HL-60 (cell line): Measurements from ENCODE around the gene SLC19A3.

ENCODE experiments used
- DNase-seq, 2 experiments: peaks; one replicate each; pipeline ENCODE4 v3.0.0-alpha.2; 2010 to 2020; ENCODE audit warnings: low read depth in 1 of 2, low spot score in 1 of 2
- H3K27ac ChIP-seq: fragments of 250-450 bp; sonication (Bioruptor Pico); replicated peaks from 2 replicates; pipeline ENCODE4 v1.5.1; 2020; ENCODE audit warnings: mild to moderate bottlenecking, moderate library complexity
- H3K27me3 ChIP-seq: fragments of 250-450 bp; sonication (Bioruptor Pico); 2 replicates; pipeline ENCODE4 v1.5.1; 2021; ENCODE audit warnings: mild to moderate bottlenecking, moderate library complexity; ENCODE audit not compliant: insufficient read depth, poor library complexity, severe bottlenecking
- H3K4me3 ChIP-seq: replicated peaks from 2 replicates; pipeline ENCODE4 v1.5.1; 2011; ENCODE audit warnings: mild to moderate bottlenecking, control low read depth, low read length; ENCODE audit not compliant: insufficient read depth
- CTCF ChIP-seq: IDR thresholded peaks from one replicate; pipeline ENCODE4 v1.5.1; 2011; ENCODE audit warnings: low read length, control low read depth, inconsistent platforms; ENCODE audit not compliant: insufficient read depth
- GABPA ChIP-seq: IDR thresholded peaks from 2 replicates; pipeline ENCODE4 v1.6.1; 2012; ENCODE audit warnings: low read depth
- POLR2AphosphoS5 ChIP-seq: IDR thresholded peaks from 2 replicates; pipeline ENCODE4 v1.6.1; 2012; ENCODE audit warnings: low read depth
- REST ChIP-seq: IDR thresholded peaks from 2 replicates; pipeline ENCODE4 v1.6.1; 2012; ENCODE audit warnings: low read depth; ENCODE audit not compliant: insufficient replicate concordance
- SPI1 ChIP-seq: IDR thresholded peaks from 2 replicates; pipeline ENCODE4 v1.6.1; 2012; ENCODE audit warnings: low read depth, mild to moderate bottlenecking, borderline replicate concordance

Gene SLC19A3

GRCh38 chr2:227655454-227655853, 62.4 kb downstream of the SLC19A3 start:
- Histone ChIP-seq H3K27me3 (peaks cover 2% of the 10 kb centered on the region), H3K4me3 (no peak overlapping the region), H3K27ac (no peak overlapping the region)
- DNase-seq = peak in 1 of 2 experiments; percentile 30
- TF ChIP-seq REST (no peak), GABPA (no peak), SPI1 (no peak), POLR2AphosphoS5 (no peak), CTCF (no peak)

GRCh38 chr2:227654426-227654825, 63.4 kb downstream of the SLC19A3 start:
- Histone ChIP-seq H3K27ac (no peak overlapping the region), H3K4me3 (no peak overlapping the region), H3K27me3 (peaks cover 5% of the 10 kb centered on the region)
- DNase-seq = no peak
- TF ChIP-seq CTCF = no peak
- TF ChIP-seq SPI1 = no peak
- no peak for TF ChIP-seq GABPA
- no peak for TF ChIP-seq POLR2AphosphoS5
- TF ChIP-seq REST = no peak

- no peak overlapping the region for H3K27ac ChIP-seq
- H3K4me3 ChIP-seq = no peak overlapping the region
- DNase-seq = no peak
- H3K27me3 ChIP-seq = peaks cover 5% of the 10 kb centered on the region
- TF ChIP-seq CTCF (no peak), GABPA (no peak), SPI1 (no peak), POLR2AphosphoS5 (no peak), REST (no peak)
Measured at GRCh38 chr2:227653419-227653818, 64.4 kb downstream of the SLC19A3 start.
